Mammary epithelial cell (primary cell): ENCODE data around the gene HEBP2.

ENCODE experiments used
- CTCF ChIP-seq, 2 donors: IDR thresholded peaks in 1 of 2; conservative IDR thresholded peaks in 1 of 2; 2 replicates each; pipeline ENCODE4 v1.5.1; 2011 to 2012; ENCODE audit warnings: inconsistent platforms in 2 of 2, low read length in 2 of 2, mild to moderate bottlenecking in 2 of 2, control low read depth in 1 of 2, low read depth in 1 of 2; ENCODE audit not compliant: insufficient read depth in 1 of 2; ENCODE audit errors: extremely low read depth in 1 of 2
- EZH2 ChIP-seq: IDR thresholded peaks from 2 replicates; pipeline ENCODE4 v1.6.1; 2012; ENCODE audit warnings: low read length, inconsistent platforms, borderline replicate concordance

- TF ChIP-seq CTCF (conservative IDR thresholded peaks at IDR 0.05 in 1 of 2, IDR thresholded peaks at IDR 0.05 in 1 of 2; ENCODE audit: extremely low read depth in 1 of 2, insufficient read depth in 1 of 2, low read depth in 1 of 2, low read length in 2 of 2) (no peak), EZH2 (no peak)
Measured at GRCh38 chr6:138416206-138416605, 12.2 kb downstream of the HEBP2 start.
